HG03520 (cell line): Measurements from ENCODE around the gene CPA2.
"Not testable (repeated sequence)": the region's sequence is repeated elsewhere in the genome, so short reads cannot be mapped to it uniquely, and the experiment has no call there.

Experiments used
- ATAC-seq: cut with Tn5 transposase; IDR thresholded peaks from one replicate; pipeline ENCODE4 v1.9.1; 2021; ENCODE audit warnings: mild to moderate bottlenecking, moderate library complexity; ENCODE audit not compliant: unreplicated experiment

Gene CPA2

GRCh38 chr7:130249626-130250025 lies 17.0 kb upstream of the CPA2 start:
- not testable (repeated sequence) for ATAC-seq

GRCh38 chr7:130254555-130254954 lies 12.1 kb upstream of the CPA2 start:
- ATAC-seq, result no peak

- ATAC-seq, result no peak
These were observed 10.0 kb upstream of the CPA2 start for GRCh38 chr7:130256704-130257103.

GRCh38 chr7:130258494-130259078 lies 8.1 kb upstream of the CPA2 start:
- no peak for ATAC-seq

- no peak for ATAC-seq
These were observed 4.2 kb upstream of the CPA2 start for GRCh38 chr7:130262448-130262847.

GRCh38 chr7:130263130-130263529 lies 3.5 kb upstream of the CPA2 start:
- no peak for ATAC-seq

- no peak for ATAC-seq
These were observed 278 bp downstream of the CPA2 start for GRCh38 chr7:130266961-130267321.

- no peak for ATAC-seq
These were observed 2.0 kb downstream of the CPA2 start for GRCh38 chr7:130268463-130269317.

- no peak for ATAC-seq
These were observed 2.6 kb downstream of the CPA2 start for GRCh38 chr7:130269318-130269694.

- ATAC-seq, result no peak
These were observed 4.5 kb downstream of the CPA2 start for GRCh38 chr7:130270947-130271800.

GRCh38 chr7:130272381-130273080 lies 5.9 kb downstream of the CPA2 start:
- no peak for ATAC-seq

- ATAC-seq, result no peak
These were observed 6.6 kb downstream of the CPA2 start for GRCh38 chr7:130273081-130273932.

GRCh38 chr7:130273933-130274255 lies 7.2 kb downstream of the CPA2 start:
- ATAC-seq, result no peak

- ATAC-seq, result no peak
These were observed 7.6 kb downstream of the CPA2 start for GRCh38 chr7:130274296-130274695.

GRCh38 chr7:130274983-130275591 lies 8.4 kb downstream of the CPA2 start:
- ATAC-seq, result no peak

- no peak for ATAC-seq
These were observed 9.2 kb downstream of the CPA2 start for GRCh38 chr7:130275826-130276297.

GRCh38 chr7:130276796-130277762 lies 10.4 kb downstream of the CPA2 start:
- no peak for ATAC-seq

- ATAC-seq, result no peak
These were observed 11.3 kb downstream of the CPA2 start for GRCh38 chr7:130277763-130278643.
